Gastroesophageal sphincter (tissue), 4 donors: ENCODE data around the gene RWDD4. TPM values are rescaled to one million over a fixed set of nuclear protein-coding genes. Genes with fewer than 3 reads are reported as not detected.

ENCODE experiments used
- ATAC-seq: fragments of 150-250 bp; one replicate; pipeline ENCODE4 v1.9.1; 2016; ENCODE audit warnings: mild to moderate bottlenecking, moderate library complexity
- H3K27ac ChIP-seq, 4 donors: fragments of 200-600 bp; sonication (generic) in 3 of 4; 1 replicate in 3 of 4; 2 replicates in 1 of 4; pipeline ENCODE4 v1.5.1; 2016 to 2019
- H3K27me3 ChIP-seq: fragments of 200-600 bp; sonication (generic); one replicate; pipeline ENCODE4 v1.5.1; 2019
- H3K36me3 ChIP-seq, 2 donors: fragments of 200-600 bp; sonication (generic); one replicate each; pipeline ENCODE4 v1.5.1; 2019; ENCODE audit warnings: control low read depth in 1 of 2
- H3K4me1 ChIP-seq, 3 donors: fragments of 200-600 bp; sonication (generic); 1 replicate in 2 of 3; 2 replicates in 1 of 3; pipeline ENCODE4 v1.5.1; 2016 to 2019; ENCODE audit warnings: control low read depth in 2 of 3
- H3K4me3 ChIP-seq, 2 donors: fragments of 200-600 bp; sonication (generic); one replicate each; pipeline ENCODE4 v1.5.1; 2019; ENCODE audit warnings: mild to moderate bottlenecking in 1 of 2, moderate library complexity in 1 of 2
- H3K9me3 ChIP-seq, 3 donors: fragments of 200-600 bp; sonication (generic); one replicate each; pipeline ENCODE4 v1.5.1; 2017 to 2019; ENCODE audit warnings: control low read depth in 2 of 3
- CTCF ChIP-seq, 4 experiments: fragments of 200-600 bp in 2 of 4; fragments of 450-650 bp in 2 of 4; sonication (generic) in 1 of 4; IDR thresholded peaks; one replicate each; pipeline ENCODE4 v1.5.1; 2017 to 2019; ENCODE audit warnings: antibody characterized with exemption in 4 of 4, mild to moderate bottlenecking in 2 of 4, moderate library complexity in 2 of 4
- EP300 ChIP-seq: sonication (generic); formaldehyde crosslinking; IDR thresholded peaks from one replicate; pipeline ENCODE4 v1.6.1; 2017; ENCODE audit warnings: antibody characterized with exemption, mild to moderate bottlenecking
- POLR2A ChIP-seq, 2 donors: fragments of 450-650 bp; IDR thresholded peaks; one replicate each; pipeline ENCODE4 v1.6.1; 2017; ENCODE audit warnings: antibody characterized with exemption in 2 of 2, mild to moderate bottlenecking in 2 of 2, moderate library complexity in 1 of 2
- POLR2AphosphoS5 ChIP-seq: sonication (generic); formaldehyde crosslinking; IDR thresholded peaks from one replicate; pipeline ENCODE4 v1.6.1; 2017; ENCODE audit warnings: antibody characterized with exemption
- WGBS, 2 donors: methylation state at CpG; one replicate each; pipeline ENCODE4 v1.1.5; 2018; ENCODE audit warnings: low coverage in 1 of 2; 5-methylcytosine and 5-hydroxymethylcytosine counted together
- total RNA-seq, 4 donors: library from RNA; depleted of rRNA; stranded (reverse); fragments of >200 nt; gene quantifications; one replicate each; pipeline ENCODE4 v1.1.0, GENCODE V29; 2016

Gene RWDD4
- total RNA-seq, 4 donors from 2014 or later: 29.6 to 43.0 (median 32.8) TPM

DNA sequence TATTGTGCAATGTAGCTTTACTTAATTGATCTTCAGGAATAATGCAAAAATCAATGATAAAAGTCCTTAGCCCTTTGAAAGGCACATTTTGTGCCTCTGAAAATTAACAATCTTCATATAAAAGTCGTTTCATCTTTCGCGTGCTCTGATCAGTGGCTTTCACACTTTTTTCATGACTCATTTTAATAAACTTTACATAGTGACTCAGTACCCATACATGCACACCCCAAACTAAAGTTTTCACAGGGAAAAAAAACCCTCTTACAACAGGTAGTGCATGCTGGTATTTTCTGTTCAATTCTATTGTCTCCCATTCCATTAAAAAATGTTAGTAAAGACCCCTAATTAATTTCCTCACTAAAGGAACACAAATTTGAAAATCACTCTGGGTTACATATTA lies 21.5 kb downstream of the RWDD4 start:
- Histone ChIP-seq H3K4me3 (no peak overlapping the region), H3K27me3 (no peaks in the 10 kb centered on the region), H3K36me3 (peaks cover 0 to 9% of the 10 kb centered on the region in 2 donors), H3K9me3 (no peaks in the 10 kb centered on the region), H3K27ac (peak overlapping the region in 1 of 4 donors; percentile 68), H3K4me1 (peaks cover 0 to 34% (median 0%) of the 10 kb centered on the region in 3 donors)
- no peak for TF ChIP-seq EP300
- TF ChIP-seq POLR2AphosphoS5: no peak
- TF ChIP-seq POLR2A (IDR thresholded peaks at IDR 0.05): no peak
- 56 to 74% methylated on average over 3 of the region's 3 CpGs for WGBS, 2 donors
- no peak for ATAC-seq

GRCh38 chr4:183636923-183637322 lies 22.1 kb downstream of the RWDD4 start:
- Histone ChIP-seq H3K36me3 (peaks cover 0 to 7% of the 10 kb centered on the region in 2 donors), H3K27me3 (no peaks in the 10 kb centered on the region), H3K4me1 (peaks cover 0 to 34% (median 0%) of the 10 kb centered on the region in 3 donors), H3K9me3 (no peaks in the 10 kb centered on the region), H3K27ac (peak overlapping the region in 3 of 4 donors; percentile 3 to 51 (median 43)), H3K4me3 (no peak overlapping the region)
- ATAC-seq: no peak
- no peak for TF ChIP-seq EP300
- TF ChIP-seq CTCF (IDR thresholded peaks at IDR 0.05): no peak
- TF ChIP-seq POLR2A (IDR thresholded peaks at IDR 0.05): no peak
- TF ChIP-seq POLR2AphosphoS5: no peak
- 44 to 65% methylated on average over 5 of the region's 5 CpGs for WGBS, 2 donors

- no peaks in the 10 kb centered on the region for H3K27me3 ChIP-seq
- 76 to 94% methylated on average over 7 to 8 of the region's 8 CpGs for WGBS, 2 donors
- TF ChIP-seq POLR2A (IDR thresholded peaks at IDR 0.05) (no peak), CTCF (IDR thresholded peaks at IDR 0.05) (no peak), EP300 (no peak), POLR2AphosphoS5 (no peak)
- no peak for ATAC-seq
- H3K9me3 ChIP-seq: no peaks in the 10 kb centered on the region
- peak overlapping the region in 3 of 4 donors; percentile 3 to 51 (median 43) for H3K27ac ChIP-seq
- H3K4me3 ChIP-seq: no peak overlapping the region
- H3K4me1 ChIP-seq: peaks cover 0 to 34% (median 0%) of the 10 kb centered on the region in 3 donors
- peaks cover 0 to 3% of the 10 kb centered on the region in 2 donors for H3K36me3 ChIP-seq
Measured at GRCh38 chr4:183636503-183636902, 22.5 kb downstream of the RWDD4 start.

GRCh38 chr4:183635741-183636140 lies 23.2 kb downstream of the RWDD4 start:
- peaks cover 0 to 34% (median 0%) of the 10 kb centered on the region in 3 donors for H3K4me1 ChIP-seq
- no peak overlapping the region for H3K4me3 ChIP-seq
- no peaks in the 10 kb centered on the region for H3K36me3 ChIP-seq
- no peak overlapping the region for H3K27ac ChIP-seq
- 52 to 76% methylated on average over 5 of the region's 5 CpGs for WGBS, 2 donors
- H3K9me3 ChIP-seq: no peaks in the 10 kb centered on the region
- no peaks in the 10 kb centered on the region for H3K27me3 ChIP-seq
- ATAC-seq: no peak
- TF ChIP-seq EP300 (no peak), POLR2AphosphoS5 (no peak), CTCF (IDR thresholded peaks at IDR 0.05) (no peak), POLR2A (IDR thresholded peaks at IDR 0.05) (no peak)

GRCh38 chr4:183635321-183635720 lies 23.7 kb downstream of the RWDD4 start:
- Histone ChIP-seq H3K4me1 (peaks cover 0 to 34% (median 0%) of the 10 kb centered on the region in 3 donors), H3K36me3 (no peaks in the 10 kb centered on the region), H3K27ac (no peak overlapping the region), H3K27me3 (no peaks in the 10 kb centered on the region), H3K9me3 (no peaks in the 10 kb centered on the region), H3K4me3 (no peak overlapping the region)
- ATAC-seq: no peak
- no peak for TF ChIP-seq POLR2A (IDR thresholded peaks at IDR 0.05)
- 40 to 52% methylated on average over 7 to 8 of the region's 10 CpGs for WGBS, 2 donors
